ENCODE data around the gene MND1. TPM values are rescaled to one million over a fixed set of nuclear protein-coding genes. Genes with fewer than 3 reads are reported as not detected.
A peak's percentile ranks its signal among the peaks of the same experiment; 100 is the strongest.

MND1 gene
- total RNA-seq, 2 experiments from 2014 or later: 0.42 TPM; not detected in 1

GRCh38 chr4:153318696-153319320 lies 25.7 kb upstream of the MND1 start:
- H3K27ac ChIP-seq (ENCODE audit: low read depth in 1 of 2, low read length in 2 of 2): no peak overlapping the region
- intact Hi-C loops (cut with DNase I, micrococcal nuclease): loop anchor here (1.0 to 10.0 kb wide), 3 partner anchors 176 to 474 kb away; no protein-coding TSS in a partner anchor
- H3K36me3 Mint-ChIP-seq (ENCODE audit: low read depth): peaks cover 3% of the 10 kb centered on the region
- no peaks in the 10 kb centered on the region for H3K36me3 ChIP-seq (ENCODE audit: insufficient read depth, low read length)
- peaks cover 3% of the 10 kb centered on the region for H3K27me3 Mint-ChIP-seq
- H3K27ac Mint-ChIP-seq: no peak overlapping the region
- no peaks in the 10 kb centered on the region for H3K9me3 Mint-ChIP-seq
- no peak overlapping the region for H3K4me3 ChIP-seq (ENCODE audit: low read length)
- no peaks in the 10 kb centered on the region for H3K4me1 ChIP-seq (ENCODE audit: insufficient read depth, low read length)
- H3K4me1 Mint-ChIP-seq (ENCODE audit: low read depth): no peaks in the 10 kb centered on the region
- H3K4me3 Mint-ChIP-seq: no peak overlapping the region
- H3K9me3 ChIP-seq (ENCODE audit: control insufficient read depth in 1 of 2, insufficient read depth in 1 of 2, low read length in 2 of 2): no peaks in the 10 kb centered on the region
- CTCF ChIA-PET: interaction anchor here (0.8 to 3.1 kb wide), 4 partner anchors 95 to 176 kb away, joined by 3 to 16 read pairs (median 4); no protein-coding TSS in a partner anchor
- POLR2A ChIA-PET: no interaction called here
- DNase-seq: peak in 7 of 14 experiments; percentile 3 to 66 (median 51)
- TF ChIP-seq, protein P1, sequence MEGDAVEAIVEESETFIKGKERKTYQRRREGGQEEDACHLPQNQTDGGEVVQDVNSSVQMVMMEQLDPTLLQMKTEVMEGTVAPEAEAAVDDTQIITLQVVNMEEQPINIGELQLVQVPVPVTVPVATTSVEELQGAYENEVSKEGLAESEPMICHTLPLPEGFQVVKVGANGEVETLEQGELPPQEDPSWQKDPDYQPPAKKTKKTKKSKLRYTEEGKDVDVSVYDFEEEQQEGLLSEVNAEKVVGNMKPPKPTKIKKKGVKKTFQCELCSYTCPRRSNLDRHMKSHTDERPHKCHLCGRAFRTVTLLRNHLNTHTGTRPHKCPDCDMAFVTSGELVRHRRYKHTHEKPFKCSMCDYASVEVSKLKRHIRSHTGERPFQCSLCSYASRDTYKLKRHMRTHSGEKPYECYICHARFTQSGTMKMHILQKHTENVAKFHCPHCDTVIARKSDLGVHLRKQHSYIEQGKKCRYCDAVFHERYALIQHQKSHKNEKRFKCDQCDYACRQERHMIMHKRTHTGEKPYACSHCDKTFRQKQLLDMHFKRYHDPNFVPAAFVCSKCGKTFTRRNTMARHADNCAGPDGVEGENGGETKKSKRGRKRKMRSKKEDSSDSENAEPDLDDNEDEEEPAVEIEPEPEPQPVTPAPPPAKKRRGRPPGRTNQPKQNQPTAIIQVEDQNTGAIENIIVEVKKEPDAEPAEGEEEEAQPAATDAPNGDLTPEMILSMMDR (IDR thresholded peaks at IDR 0.05): peak; percentile 61
- ATAC-seq (ENCODE audit: poor library complexity): no peak
- no peaks in the 10 kb centered on the region for H3K27me3 ChIP-seq (ENCODE audit: control insufficient read depth in 1 of 2, insufficient read depth in 2 of 2, low read length in 2 of 2)

- no peaks in the 10 kb centered on the region for H3K9me3 Mint-ChIP-seq
- no peaks in the 10 kb centered on the region for H3K4me1 ChIP-seq (ENCODE audit: insufficient read depth, low read length)
- ChIA-PET CTCF (interaction anchor here (1.4 kb wide), 1 partner anchor 180 kb away, joined by 5 read pairs; no protein-coding TSS in a partner anchor), POLR2A (no interaction called here)
- no peak overlapping the region for H3K4me3 Mint-ChIP-seq
- H3K36me3 Mint-ChIP-seq (ENCODE audit: low read depth): no peaks in the 10 kb centered on the region
- H3K27me3 Mint-ChIP-seq: peaks cover 3% of the 10 kb centered on the region
- no peaks in the 10 kb centered on the region for H3K4me1 Mint-ChIP-seq (ENCODE audit: low read depth)
- H3K9me3 ChIP-seq (ENCODE audit: control insufficient read depth in 1 of 2, insufficient read depth in 1 of 2, low read length in 2 of 2): no peaks in the 10 kb centered on the region
- no peaks in the 10 kb centered on the region for H3K36me3 ChIP-seq (ENCODE audit: insufficient read depth, low read length)
- DNase-seq (no peak), ATAC-seq (ENCODE audit: poor library complexity) (no peak)
- no peaks in the 10 kb centered on the region for H3K27me3 ChIP-seq (ENCODE audit: control insufficient read depth in 1 of 2, insufficient read depth in 2 of 2, low read length in 2 of 2)
- no peak overlapping the region for H3K27ac Mint-ChIP-seq
- TF ChIP-seq, protein P1 (IDR thresholded peaks at IDR 0.05): no peak
- intact Hi-C loops (cut with DNase I, micrococcal nuclease): no loop called here
- no peak overlapping the region for H3K4me3 ChIP-seq (ENCODE audit: low read length)
- no peak overlapping the region for H3K27ac ChIP-seq (ENCODE audit: low read depth in 1 of 2, low read length in 2 of 2)
These were observed 21.7 kb upstream of the MND1 start for GRCh38 chr4:153322791-153323190.

DNA sequence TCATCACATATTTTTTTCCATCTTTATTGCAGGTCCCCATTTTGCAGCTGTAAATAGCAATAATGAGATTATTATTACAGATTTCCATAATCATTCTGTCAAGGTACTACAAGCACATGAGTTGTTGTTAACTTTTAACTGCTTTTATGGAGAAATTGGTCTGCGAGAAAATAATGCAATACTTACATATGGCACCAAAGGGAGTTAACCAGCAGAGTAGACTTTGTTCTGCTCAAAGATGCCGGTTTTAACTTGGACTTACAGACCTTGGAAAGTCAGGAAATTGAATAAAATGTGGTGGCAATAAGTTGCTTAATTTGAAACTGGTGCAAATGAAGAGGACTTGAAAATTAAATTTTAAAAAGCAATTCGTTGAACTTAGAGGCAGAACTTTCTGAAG lies 20.4 kb upstream of the MND1 start:
- Mint-ChIP-seq H3K36me3 (ENCODE audit: low read depth) (no peaks in the 10 kb centered on the region), H3K4me1 (ENCODE audit: low read depth) (no peaks in the 10 kb centered on the region), H3K4me3 (no peak overlapping the region), H3K27ac (no peak overlapping the region), H3K9me3 (no peaks in the 10 kb centered on the region), H3K27me3 (no peaks in the 10 kb centered on the region)
- ATAC-seq (ENCODE audit: poor library complexity) (no peak), DNase-seq (no peak)
- CTCF ChIA-PET: interaction anchor here (1.4 kb wide), 1 partner anchor 181 kb away, joined by 5 read pairs; no protein-coding TSS in a partner anchor
- no peaks in the 10 kb centered on the region for H3K9me3 ChIP-seq (ENCODE audit: control insufficient read depth in 1 of 2, insufficient read depth in 1 of 2, low read length in 2 of 2)
- intact Hi-C loops (cut with DNase I, micrococcal nuclease): no loop called here
- no peaks in the 10 kb centered on the region for H3K27me3 ChIP-seq (ENCODE audit: control insufficient read depth in 1 of 2, insufficient read depth in 2 of 2, low read length in 2 of 2)
- no peak overlapping the region for H3K4me3 ChIP-seq (ENCODE audit: low read length)
- no peak overlapping the region for H3K27ac ChIP-seq (ENCODE audit: low read depth in 1 of 2, low read length in 2 of 2)
- TF ChIP-seq, protein P1 (IDR thresholded peaks at IDR 0.05): no peak
- H3K36me3 ChIP-seq (ENCODE audit: insufficient read depth, low read length): no peaks in the 10 kb centered on the region
- POLR2A ChIA-PET: no interaction called here
- H3K4me1 ChIP-seq (ENCODE audit: insufficient read depth, low read length): no peaks in the 10 kb centered on the region

All from CD4-positive, alpha-beta T cell (primary cell).